GM12891 (cell line): ENCODE data around the gene SPIN3.

ENCODE experiments used
- POLR2A ChIP-seq: IDR thresholded peaks from 2 replicates; pipeline ENCODE4 v1.6.1; 2011; ENCODE audit warnings: low read depth, low read length, control low read depth
- TAF1 ChIP-seq: IDR thresholded peaks from 2 replicates; pipeline ENCODE4 v1.6.1; 2011; ENCODE audit warnings: low read depth, low read length, control low read depth

DNA sequence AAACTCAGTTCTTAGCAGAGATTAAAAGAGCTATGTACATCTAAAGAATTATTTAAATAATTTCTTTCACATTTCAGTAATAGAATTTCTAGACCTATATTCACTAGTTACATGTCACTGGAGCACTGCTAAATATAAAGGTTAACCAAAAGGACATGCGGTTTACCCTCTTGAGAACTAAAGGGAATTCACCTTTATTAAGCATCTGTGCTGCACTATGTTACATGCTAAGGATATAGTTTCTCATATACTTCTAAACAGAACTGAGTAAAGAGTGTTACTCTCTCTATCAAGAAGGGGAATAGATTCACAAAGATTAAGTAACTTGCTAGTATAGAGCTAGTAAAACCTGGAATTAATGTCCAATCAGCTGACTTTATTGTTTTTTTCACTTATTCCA, 7.6 kb downstream of the SPIN3 start:
- no peak for TF ChIP-seq TAF1
- TF ChIP-seq POLR2A: no peak
